Small intestine (tissue), 16 donors: Measurements from ENCODE around the gene FKBP10. TPM values are rescaled to one million over a fixed set of nuclear protein-coding genes. Genes with fewer than 3 reads are reported as not detected.

Experiments used
- DNase-seq, 2 donors: peaks; one replicate each; pipeline versions ENCODE4 v3.0.0 to v3.0.0-alpha.2; 2013
- FAIRE-seq: peaks from 2 replicates; lab custom pipeline; 2012; peaks lifted over from hg19 to GRCh38; lab: Jason Lieb, UNC
- H3K27ac ChIP-seq, 3 donors: one replicate each; pipeline ENCODE4 v1.5.1; 2013; ENCODE audit warnings: low read length in 2 of 3, mild to moderate bottlenecking in 2 of 3, control low read depth in 1 of 3, inconsistent platforms in 1 of 3, low read depth in 1 of 3, moderate library complexity in 1 of 3
- H3K27me3 ChIP-seq, 3 donors: one replicate each; pipeline ENCODE4 v1.6.1; 2013; ENCODE audit warnings: low read length in 3 of 3, inconsistent platforms in 1 of 3; ENCODE audit not compliant: control insufficient read depth in 3 of 3, insufficient read depth in 3 of 3
- H3K36me3 ChIP-seq, 3 donors: one replicate each; pipeline ENCODE4 v1.6.1; 2013; ENCODE audit warnings: low read length in 3 of 3, inconsistent platforms in 1 of 3, low read depth in 1 of 3, mild to moderate bottlenecking in 1 of 3, moderate library complexity in 1 of 3; ENCODE audit not compliant: control insufficient read depth in 3 of 3, insufficient read depth in 2 of 3
- H3K4me1 ChIP-seq, 3 donors: one replicate each; pipeline ENCODE4 v1.6.1; 2013; ENCODE audit warnings: low read length in 2 of 3, inconsistent platforms in 1 of 3, low read depth in 1 of 3, mild to moderate bottlenecking in 1 of 3, moderate library complexity in 1 of 3; ENCODE audit not compliant: control insufficient read depth in 3 of 3, insufficient read depth in 2 of 3
- H3K4me3 ChIP-seq, 3 donors: one replicate each; pipeline ENCODE4 v1.5.1; 2013; ENCODE audit warnings: low read length in 3 of 3, control low read depth in 1 of 3, inconsistent platforms in 1 of 3, low read depth in 1 of 3, mild to moderate bottlenecking in 1 of 3, moderate library complexity in 1 of 3
- H3K9me3 ChIP-seq, 2 donors: one replicate each; pipeline ENCODE4 v1.6.1; 2013; ENCODE audit warnings: low read depth in 1 of 2, low read length in 1 of 2; ENCODE audit not compliant: control insufficient read depth in 2 of 2, insufficient read depth in 1 of 2
- WGBS, 3 donors: extraction: QIAGEN DNeasy Blood & Tissue Kit; methylation state at CpG; one replicate each; pipeline ENCODE4 v1.1.7; 2013; 5-methylcytosine and 5-hydroxymethylcytosine counted together
- long read RNA-seq, 10 donors: transcript quantifications; one replicate each; lab custom pipeline, GENCODE V29; 2026
- polyA plus RNA-seq, 4 donors: library from polyadenylated mRNA; stranded (reverse) in 3 of 4; unstranded in 1 of 4; fragments of 200-250 nt in 3 of 4; fragments of 120-200 nt in 1 of 4; gene quantifications; one replicate each; pipeline versions ENCODE4 v1.2.1 to v1.2.3, GENCODE V29; 2013
- donor health status: healthy with polysubstance abuse.
- donor health status: control.
- donor health status: control.
- donor health status: Bipolar disorder and iron deficiency.
- donor health status: healthy.

FKBP10 gene, protein sequence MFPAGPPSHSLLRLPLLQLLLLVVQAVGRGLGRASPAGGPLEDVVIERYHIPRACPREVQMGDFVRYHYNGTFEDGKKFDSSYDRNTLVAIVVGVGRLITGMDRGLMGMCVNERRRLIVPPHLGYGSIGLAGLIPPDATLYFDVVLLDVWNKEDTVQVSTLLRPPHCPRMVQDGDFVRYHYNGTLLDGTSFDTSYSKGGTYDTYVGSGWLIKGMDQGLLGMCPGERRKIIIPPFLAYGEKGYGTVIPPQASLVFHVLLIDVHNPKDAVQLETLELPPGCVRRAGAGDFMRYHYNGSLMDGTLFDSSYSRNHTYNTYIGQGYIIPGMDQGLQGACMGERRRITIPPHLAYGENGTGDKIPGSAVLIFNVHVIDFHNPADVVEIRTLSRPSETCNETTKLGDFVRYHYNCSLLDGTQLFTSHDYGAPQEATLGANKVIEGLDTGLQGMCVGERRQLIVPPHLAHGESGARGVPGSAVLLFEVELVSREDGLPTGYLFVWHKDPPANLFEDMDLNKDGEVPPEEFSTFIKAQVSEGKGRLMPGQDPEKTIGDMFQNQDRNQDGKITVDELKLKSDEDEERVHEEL
- 10 to 100 TPM in 2 of 4 donors, 1 to 10 TPM in 1, under 1 TPM in 1; 0.67 to 39.7 (median 8.7) TPM for polyA plus RNA-seq
- long read RNA-seq, donor 1 = 0 reads
- long read RNA-seq, donor 2, partial matches to known transcripts = 0 of 3 reads
- long read RNA-seq, donor 2, other reads (novel, unspliced or antisense) = 0 of 3 reads
- long read RNA-seq, donor 3, partial matches to known transcripts = 0 of 5 reads
- long read RNA-seq, donor 3, other reads (novel, unspliced or antisense) = 0 of 5 reads
- long read RNA-seq, donor 4, partial matches to known transcripts = 0 of 1 reads
- long read RNA-seq, donor 4, other reads (novel, unspliced or antisense) = 0 of 1 reads
- long read RNA-seq, donor 5, partial matches to known transcripts = 0 of 1 reads
- long read RNA-seq, donor 5, other reads (novel, unspliced or antisense) = 0 of 1 reads
- long read RNA-seq, donor 6, partial matches to known transcripts = 0 of 1 reads
- long read RNA-seq, donor 6, other reads (novel, unspliced or antisense) = 0 of 1 reads
- long read RNA-seq, donor 7, transcript FKBP10-201 (10 exons, 2,662 nt) = major isoform, 7 of 8 reads
- long read RNA-seq, donor 7, partial matches to known transcripts = 0 of 8 reads
- long read RNA-seq, donor 7, other reads (novel, unspliced or antisense) = 0 of 8 reads
- long read RNA-seq, donor 8, partial matches to known transcripts = 0 of 3 reads
- long read RNA-seq, donor 8, other reads (novel, unspliced or antisense) = 0 of 3 reads
- long read RNA-seq, donor 9, partial matches to known transcripts = 0 of 2 reads
- long read RNA-seq, donor 9, other reads (novel, unspliced or antisense) = 0 of 2 reads
- long read RNA-seq, donor 10, transcript FKBP10-201 (10 exons, 2,662 nt) = major isoform, 14 of 38 reads
- long read RNA-seq, donor 10, partial matches to known transcripts = 18 of 38 reads
- long read RNA-seq, donor 10, other reads (novel, unspliced or antisense) = 0 of 38 reads

DNA sequence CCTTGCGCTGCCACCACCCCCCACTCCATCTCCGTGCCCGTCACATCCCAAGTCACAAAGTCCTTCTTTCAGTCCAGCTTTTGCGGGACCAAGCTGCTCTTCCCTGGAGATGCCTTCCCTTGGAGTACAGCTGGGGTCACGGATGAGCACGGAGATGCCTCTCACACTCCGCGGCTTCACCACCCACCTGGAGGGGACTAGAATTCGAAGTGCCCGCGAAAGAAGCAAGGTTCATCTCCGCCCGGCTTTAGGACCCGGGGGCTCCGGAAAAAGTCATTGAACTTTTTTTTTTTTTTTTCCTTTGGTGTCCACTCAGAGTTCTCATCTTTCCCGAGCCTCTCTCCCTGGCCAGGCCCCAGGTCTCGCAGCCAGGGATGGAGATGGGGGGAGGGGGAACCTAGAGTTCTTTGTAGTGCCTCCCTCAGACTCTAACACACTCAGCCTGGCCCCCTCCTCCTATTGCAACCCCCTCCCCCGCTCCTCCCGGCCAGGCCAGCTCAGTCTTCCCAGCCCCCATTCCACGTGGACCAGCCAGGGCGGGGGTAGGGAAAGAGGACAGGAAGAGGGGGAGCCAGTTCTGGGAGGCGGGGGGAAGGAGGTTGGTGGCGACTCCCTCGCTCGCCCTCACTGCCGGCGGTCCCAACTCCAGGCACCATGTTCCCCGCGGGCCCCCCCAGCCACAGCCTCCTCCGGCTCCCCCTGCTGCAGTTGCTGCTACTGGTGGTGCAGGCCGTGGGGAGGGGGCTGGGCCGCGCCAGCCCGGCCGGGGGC lies at the start of gene FKBP10:
Gene FKBP10 (plus strand): TSS at position 624 of the 771 bp plus-strand sequence. CDS start 31 bp downstream, at position 655.
- H3K4me1 ChIP-seq = peaks cover 0 to 30% (median 0%) of the 10 kb centered on the region in 3 donors
- no peak for FAIRE-seq
- H3K36me3 ChIP-seq = peaks cover 0 to 27% (median 0%) of the 10 kb centered on the region in 3 donors
- 5 to 9% (median 6%) methylated on average over 31 to 35 of the region's 35 CpGs for WGBS, 3 donors
- peaks cover 0 to 6% (median 0%) of the 10 kb centered on the region in 3 donors for H3K27me3 ChIP-seq
- DNase-seq = peak; percentile 29 to 87
- peak within 1 kb of the TSS in 2 of 3 donors; percentile 36 to 43 for H3K27ac ChIP-seq
- H3K4me3 ChIP-seq = peak within 1 kb of the TSS; percentile 45 to 60 (median 58)
- peaks cover 0 to 5% of the 10 kb centered on the region in 2 donors for H3K9me3 ChIP-seq

DNA sequence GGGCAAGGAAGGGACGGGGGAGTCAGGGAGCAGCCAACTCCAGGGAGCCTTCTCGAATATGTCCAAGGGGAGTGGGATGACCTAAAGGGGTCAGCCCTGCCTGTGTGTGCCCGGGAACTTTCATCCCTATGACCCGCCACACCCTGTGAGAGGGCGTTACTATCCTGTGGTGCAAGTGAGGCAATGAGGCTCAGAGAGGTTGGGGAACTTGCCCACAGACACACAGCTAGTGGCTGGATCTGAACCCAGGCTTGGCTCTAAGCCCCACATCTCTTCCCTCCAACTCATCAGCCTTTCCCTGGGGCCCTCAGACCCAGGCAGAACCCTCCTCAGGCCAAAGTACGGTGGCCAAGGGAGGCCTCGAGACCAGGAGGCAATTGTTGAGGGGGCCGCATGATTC lies 49.5 kb upstream of the FKBP10 start:
- Histone ChIP-seq H3K36me3 (peaks cover 22 to 92% (median 31%) of the 10 kb centered on the region in 3 donors), H3K27ac (no peak overlapping the region), H3K4me3 (no peak overlapping the region), H3K4me1 (no peaks in the 10 kb centered on the region), H3K9me3 (no peaks in the 10 kb centered on the region), H3K27me3 (no peaks in the 10 kb centered on the region)
- DNase-seq (no peak), FAIRE-seq (no peak)
- WGBS, 3 donors = 83 to 88% (median 87%) methylated on average over 8 of the region's 8 CpGs

DNA sequence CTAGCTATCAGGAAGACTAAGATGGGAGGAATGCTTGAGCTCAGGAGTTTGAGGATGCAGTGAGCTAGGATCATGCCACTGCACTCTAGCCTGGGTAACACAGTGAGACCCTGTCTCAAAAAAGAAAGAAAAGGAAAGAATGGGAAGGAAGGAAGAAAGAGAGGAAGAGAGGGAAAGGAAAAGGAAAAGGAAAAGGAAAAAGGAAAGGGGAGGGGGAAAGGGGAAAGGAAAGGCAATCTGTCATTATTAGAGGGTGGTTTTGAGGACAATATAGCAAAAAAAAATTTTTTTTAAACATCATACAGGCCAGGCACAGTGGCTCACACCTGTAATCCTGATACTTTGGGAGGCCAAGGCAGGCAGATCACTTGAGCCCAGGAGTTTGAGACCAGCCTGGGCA lies 46.7 kb upstream of the FKBP10 start:
- DNase-seq (no peak), FAIRE-seq (no peak)
- Histone ChIP-seq H3K9me3 (no peaks in the 10 kb centered on the region), H3K36me3 (peaks cover 20 to 95% (median 37%) of the 10 kb centered on the region in 3 donors), H3K27me3 (no peaks in the 10 kb centered on the region), H3K27ac (no peak overlapping the region), H3K4me1 (no peaks in the 10 kb centered on the region), H3K4me3 (no peak overlapping the region)

DNA sequence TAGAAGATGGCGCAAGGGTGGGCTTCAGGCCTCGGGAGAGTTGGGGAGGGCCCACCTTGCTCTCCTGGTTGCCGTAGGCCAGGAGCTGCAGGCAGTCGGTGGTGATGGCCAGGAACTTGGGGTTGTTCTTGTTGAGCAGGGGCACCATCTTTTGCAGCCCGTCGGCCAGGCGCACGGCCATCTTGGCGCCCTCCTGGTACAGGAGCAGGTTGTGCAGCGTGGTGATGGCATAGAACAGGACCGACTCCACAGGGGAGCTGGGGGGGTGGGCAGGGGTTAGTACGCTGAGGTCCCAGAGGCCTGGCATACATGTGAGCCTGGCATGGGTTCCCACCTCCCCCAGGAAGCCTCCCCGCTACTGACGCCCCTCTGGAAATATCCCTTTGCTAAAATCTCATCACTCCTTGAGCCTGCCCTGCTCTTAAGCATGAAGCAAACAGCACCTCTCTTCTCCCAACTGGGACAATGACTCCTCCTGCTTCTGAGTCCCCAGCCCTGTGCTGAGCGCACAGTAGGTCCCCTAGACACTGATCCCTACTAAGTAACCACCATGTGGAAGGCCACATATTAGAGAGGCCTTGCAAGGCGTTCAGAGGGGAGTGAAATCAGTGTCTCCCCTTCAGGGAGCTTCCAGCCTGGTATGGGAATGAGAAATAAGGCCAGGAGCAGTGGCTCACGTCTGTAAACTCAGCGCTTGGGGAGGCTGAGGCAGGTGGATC lies 45.3 kb upstream of the FKBP10 start:
- Histone ChIP-seq H3K9me3 (no peaks in the 10 kb centered on the region), H3K27ac (no peak overlapping the region), H3K4me1 (peaks cover 0 to 12% (median 2%) of the 10 kb centered on the region in 3 donors), H3K36me3 (peaks cover 15 to 95% (median 35%) of the 10 kb centered on the region in 3 donors), H3K4me3 (no peak overlapping the region), H3K27me3 (no peaks in the 10 kb centered on the region)
- DNase-seq (no peak), FAIRE-seq (no peak)
- 91 to 93% (median 92%) methylated on average over 17 to 18 of the region's 18 CpGs for WGBS, 3 donors

DNA sequence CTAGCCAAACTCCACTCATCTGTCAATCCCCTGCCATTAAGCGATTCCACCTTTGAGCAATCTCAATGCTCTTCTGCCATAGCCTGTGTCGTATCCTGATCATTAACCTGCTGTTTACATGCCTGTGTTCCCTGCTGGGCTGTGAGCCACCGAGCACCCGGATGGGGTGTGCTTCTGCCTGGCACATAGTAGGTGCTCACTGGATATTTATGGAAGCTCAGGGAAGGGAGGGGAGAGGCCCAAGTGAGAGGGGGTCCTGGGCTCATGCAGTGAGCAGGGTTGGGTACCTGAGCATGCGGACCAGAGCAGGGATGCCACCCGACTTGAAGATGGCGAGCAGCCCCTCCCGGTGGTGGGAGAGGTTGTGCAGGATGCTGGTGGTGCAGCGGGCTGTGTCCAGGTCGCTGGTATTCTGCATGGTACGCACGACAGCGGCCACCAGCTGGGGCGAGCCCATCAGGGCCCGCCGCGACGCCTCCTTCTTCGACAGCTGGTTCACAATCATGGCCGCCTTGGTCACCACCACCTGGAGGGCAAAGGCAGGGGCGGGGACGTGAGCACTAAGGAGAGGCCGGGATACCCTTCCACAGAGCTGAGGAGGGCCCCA lies 44.0 kb upstream of the FKBP10 start:
- DNase-seq = no peak
- WGBS, 3 donors = 89 to 93% (median 92%) methylated on average over 21 to 23 of the region's 23 CpGs
- FAIRE-seq = no peak
- H3K4me3 ChIP-seq = no peak overlapping the region
- peaks cover 0 to 25% (median 2%) of the 10 kb centered on the region in 3 donors for H3K4me1 ChIP-seq
- H3K9me3 ChIP-seq = no peaks in the 10 kb centered on the region
- H3K36me3 ChIP-seq = peaks cover 11 to 91% (median 31%) of the 10 kb centered on the region in 3 donors
- H3K27ac ChIP-seq = no peak overlapping the region
- H3K27me3 ChIP-seq = no peaks in the 10 kb centered on the region

DNA sequence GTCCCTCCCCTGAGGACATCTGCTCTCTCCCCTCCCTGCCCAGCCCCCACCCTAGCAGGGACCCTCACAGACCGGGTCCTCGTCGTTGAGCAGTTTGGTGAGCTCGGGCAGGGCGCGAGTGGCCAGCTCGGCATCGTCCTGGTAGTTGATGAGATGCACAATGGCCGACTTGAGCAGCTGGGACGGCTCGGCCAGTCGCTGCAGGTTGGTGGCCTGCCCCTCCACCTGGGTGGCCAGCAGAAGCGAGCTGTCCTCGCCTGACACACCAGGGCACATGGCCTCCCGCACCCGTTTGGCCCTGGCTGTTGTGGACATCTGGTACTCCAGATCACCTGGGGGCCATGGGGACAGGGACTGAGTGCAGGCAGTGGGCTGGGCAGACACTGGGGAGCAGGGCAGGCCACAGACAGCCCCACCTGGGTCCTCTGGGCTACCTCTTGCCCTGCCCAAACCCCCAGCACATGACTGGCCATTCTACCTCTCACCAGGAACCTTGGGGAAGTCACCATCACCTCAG lies 43.4 kb upstream of the FKBP10 start:
- no peaks in the 10 kb centered on the region for H3K9me3 ChIP-seq
- H3K4me1 ChIP-seq = peaks cover 0 to 31% (median 2%) of the 10 kb centered on the region in 3 donors
- FAIRE-seq = no peak
- H3K4me3 ChIP-seq = no peak overlapping the region
- WGBS, 3 donors = 88 to 93% (median 88%) methylated on average over 16 of the region's 16 CpGs
- no peaks in the 10 kb centered on the region for H3K27me3 ChIP-seq
- H3K36me3 ChIP-seq = peaks cover 9 to 91% (median 29%) of the 10 kb centered on the region in 3 donors
- no peak for DNase-seq
- H3K27ac ChIP-seq = no peak overlapping the region
